H1 (cell line): Measurements from ENCODE around the gene ENO3. TPM values are rescaled to one million over a fixed set of nuclear protein-coding genes. Genes with fewer than 3 reads are reported as not detected.

Experiments
- ATF2 ChIP-seq: IDR thresholded peaks from 2 replicates; pipeline ENCODE4 v1.6.1; 2012; ENCODE audit warnings: low read length, inconsistent platforms
- CEBPB ChIP-seq: IDR thresholded peaks from 2 replicates; pipeline ENCODE4 v1.6.1; 2012; ENCODE audit warnings: low read depth, low read length
- CREB1 ChIP-seq: IDR thresholded peaks from 2 replicates; pipeline ENCODE4 v1.6.1; 2012; ENCODE audit warnings: inconsistent platforms
- CTBP2 ChIP-seq: IDR thresholded peaks from 2 replicates; pipeline ENCODE4 v1.7.0; 2011; ENCODE audit warnings: borderline replicate concordance, mild to moderate bottlenecking, moderate library complexity, mixed read lengths, low read length; ENCODE audit not compliant: insufficient read depth, insufficient read length
- E2F6 ChIP-seq: IDR thresholded peaks from 2 replicates; pipeline ENCODE4 v1.6.1; 2012; ENCODE audit warnings: inconsistent platforms
- GABPA ChIP-seq: IDR thresholded peaks from 2 replicates; pipeline ENCODE4 v1.6.1; 2011; ENCODE audit warnings: mild to moderate bottlenecking, low read length, moderate library complexity, borderline replicate concordance; ENCODE audit not compliant: insufficient read depth
- JUND ChIP-seq: IDR thresholded peaks from 2 replicates; pipeline ENCODE4 v1.6.1; 2011; ENCODE audit warnings: mild to moderate bottlenecking, improper control_type of control experiment, low read length
- KDM4A ChIP-seq: IDR thresholded peaks from one replicate; pipeline ENCODE4 v1.7.1; 2012; ENCODE audit warnings: low read depth, mild to moderate bottlenecking, moderate library complexity, low read length, inconsistent platforms; ENCODE audit not compliant: severe bottlenecking
- NANOG ChIP-seq: IDR thresholded peaks from 2 replicates; pipeline ENCODE4 v1.6.1; 2011; ENCODE audit warnings: low read length, low read depth, mild to moderate bottlenecking, inconsistent platforms; ENCODE audit not compliant: insufficient read depth, poor library complexity, severe bottlenecking
- NRF1 ChIP-seq: IDR thresholded peaks from 2 replicates; pipeline ENCODE4 v1.6.1; 2011; ENCODE audit warnings: mild to moderate bottlenecking, low read depth, low read length, improper control_type of control experiment
- POU5F1 ChIP-seq: IDR thresholded peaks from 2 replicates; pipeline ENCODE4 v1.6.1; 2011; ENCODE audit warnings: low read depth, mild to moderate bottlenecking, low read length, moderate library complexity
- SAP30 ChIP-seq: fragments of 300-600 bp; sonication (generic); IDR thresholded peaks from 2 replicates; pipeline ENCODE4 v1.7.1; 2012; ENCODE audit warnings: low read length, moderate library complexity, mild to moderate bottlenecking, inconsistent platforms; ENCODE audit not compliant: insufficient read depth, insufficient replicate concordance
- SIN3A ChIP-seq, 2 experiments: IDR thresholded peaks in 1 of 2; conservative IDR thresholded peaks in 1 of 2; 2 replicates each; pipeline ENCODE4 v1.6.1; 2011 to 2012; ENCODE audit warnings: low read length in 2 of 2, improper control_type of control experiment in 1 of 2, low read depth in 1 of 2, mild to moderate bottlenecking in 1 of 2
- SIX5 ChIP-seq: IDR thresholded peaks from 2 replicates; pipeline ENCODE4 v1.6.1; 2011; ENCODE audit warnings: mild to moderate bottlenecking, low read depth, low read length
- SP1 ChIP-seq: IDR thresholded peaks from 2 replicates; pipeline ENCODE4 v1.6.1; 2011; ENCODE audit warnings: low read depth, low read length
- SP2 ChIP-seq: IDR thresholded peaks from 2 replicates; pipeline ENCODE4 v1.6.1; 2012; ENCODE audit warnings: mild to moderate bottlenecking, low read length, inconsistent platforms
- TAF7 ChIP-seq: optimal IDR thresholded peaks from 2 replicates; pipeline ENCODE3; 2011; ENCODE audit warnings: low read depth, mild to moderate bottlenecking, inconsistent platforms, low read length, moderate library complexity, borderline replicate concordance
- TEAD4 ChIP-seq: IDR thresholded peaks from 2 replicates; pipeline ENCODE4 v1.6.1; 2012; ENCODE audit warnings: low read depth, low read length, inconsistent platforms, mixed read lengths
- USF2 ChIP-seq: IDR thresholded peaks from 2 replicates; pipeline ENCODE4 v1.6.1; 2011; ENCODE audit warnings: low read length, improper control_type of control experiment
- YY1 ChIP-seq: IDR thresholded peaks from 2 replicates; pipeline ENCODE4 v1.6.1; 2011; ENCODE audit warnings: low read depth, mild to moderate bottlenecking, low read length
- polyA plus RNA-seq, 7 experiments: library from polyadenylated mRNA; depleted of rRNA in 3 of 7; stranded (reverse) in 5 of 7; unstranded in 2 of 7; fragments of >200 nt in 5 of 7; fragments of 200-250 nt in 2 of 7; gene quantifications; 1 replicate in 5 of 7; 2 replicates in 1 of 7; 4 replicates in 1 of 7; pipeline versions ENCODE4 v1.2.1 to v1.2.3, GENCODE V29; 2011 to 2013; ENCODE audit warnings: missing spikeins in 2 of 7, mixed read lengths in 2 of 7
- total RNA-seq: library from RNA; stranded (reverse); fragmentation: NEBNext Ultra II Directional; extraction: Animal tissue kit (Norgen Biotek cat#: 25700); gene quantifications from 2 replicates; pipeline ENCODE4 v1.2.1, GENCODE V29; 2021

The ENO3 gene
- total and polyA plus RNA-seq, 2 of the 8 experiments (the other 6 are each of a cell fraction or from before 2014, with no cell fraction given): 25.0 to 25.7 TPM

DNA sequence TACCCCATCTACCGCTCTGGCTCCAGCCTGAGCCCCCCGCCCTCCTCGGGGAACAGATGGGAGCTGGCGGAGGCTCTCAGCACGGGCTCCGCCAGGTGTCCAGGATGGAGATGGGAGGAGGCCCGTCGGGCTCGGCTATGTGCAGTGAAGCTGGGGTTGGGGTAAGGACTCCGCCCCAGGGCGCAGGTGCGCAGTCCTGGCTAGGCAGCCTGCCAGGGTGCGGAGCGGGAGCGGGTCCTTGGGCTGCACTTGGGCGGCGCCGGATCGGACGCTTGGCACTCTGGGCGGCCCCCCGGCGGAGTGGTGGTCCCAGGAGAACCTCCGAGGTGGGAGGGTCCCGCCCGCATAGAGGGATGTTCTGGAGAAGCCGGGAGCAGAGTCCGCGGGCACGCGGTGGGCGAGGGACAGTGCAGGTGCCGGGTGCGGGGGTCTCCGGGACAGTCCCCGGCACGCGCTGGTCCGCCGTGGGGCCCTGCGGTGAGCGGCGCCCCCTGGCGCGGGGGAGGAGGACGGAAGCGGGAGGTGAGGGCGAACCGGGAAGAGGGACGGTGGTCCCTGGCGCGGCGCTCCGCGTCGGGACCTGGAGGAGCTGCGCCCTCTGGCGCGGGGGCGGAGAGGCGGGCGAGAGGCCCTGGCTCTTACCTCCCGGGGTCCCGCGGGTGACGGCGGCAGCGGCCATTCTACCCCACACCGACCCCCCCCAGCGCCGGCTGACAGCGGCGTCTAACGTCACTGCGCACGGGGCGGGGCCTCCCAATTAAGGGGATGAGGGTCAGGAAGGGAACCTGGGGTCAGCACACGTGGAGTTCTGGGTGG, 36.2 kb downstream of the ENO3 start, which contains the start of gene CAMTA2 (continued):
- TF ChIP-seq CTBP2 (no peak), SIN3A (conservative IDR thresholded peaks at IDR 0.05 in 1 of 2, IDR thresholded peaks at IDR 0.05 in 1 of 2; ENCODE audit: low read depth in 1 of 2, low read length in 2 of 2) (peak in 1 of 2 experiments; percentile 22; a peak in 2 of 4 replicates), NANOG (no peak), JUND (no peak), E2F6 (no peak; the same call in 1 of the 2 replicates), SIX5 (no peak), KDM4A (peak; percentile 95), NRF1 (no peak), GABPA (no peak), SAP30 (no peak), USF2 (no peak), TAF7 (no peak), ATF2 (0 out of 2 replicates have a peak, but pooled peaks have one; percentile 20), CREB1 (peak; percentile 84), POU5F1 (no peak), SP2 (no peak), SP1 (no peak; the same call in 1 of the 2 replicates), CEBPB (no peak), TEAD4 (no peak), YY1 (peak; percentile 75)
